WTC11 (cell line): ENCODE data around the gene CCSER1. TPM values are rescaled to one million over a fixed set of nuclear protein-coding genes. Genes with fewer than 3 reads are reported as not detected.
A peak's percentile ranks its signal among the peaks of the same experiment; 100 is the strongest.

Source experiments
- ATAC-seq: fragments of 200-7000 bp; cut with Tn5 transposase; 2 replicates; pipeline ENCODE4 v1.10.0; 2021; ENCODE audit warnings: mild to moderate bottlenecking, moderate library complexity
- CTCF ChIA-PET: fragments of 300-600 bp; sonication (Branson Sonifier 250); formaldehyde crosslinking; loops from one replicate; lab custom pipeline; 2021; ENCODE audit warnings: antibody characterized with exemption; lab: Charles Lee
- POLR2A ChIA-PET: fragments of 350-600 bp; sonication (Branson Sonifier 250); formaldehyde crosslinking; loops from one replicate; lab custom pipeline; 2021; ENCODE audit warnings: antibody characterized with exemption; lab: Charles Lee
- DNase-seq: peaks from one replicate; pipeline ENCODE4 v3.0.0; 2021; ENCODE audit warnings: low spot score
- H3K27ac Mint-ChIP-seq: 2 replicates; pipeline ENCODE4 v1.8.0; 2021; ENCODE audit warnings: mixed read lengths
- H3K27me3 Mint-ChIP-seq: 2 replicates; pipeline ENCODE4 v1.8.0; 2021; ENCODE audit warnings: low read depth, mild to moderate bottlenecking, moderate library complexity, mixed read lengths
- H3K36me3 Mint-ChIP-seq: 2 replicates; pipeline ENCODE4 v1.8.0; 2021; ENCODE audit warnings: mixed read lengths
- H3K4me1 Mint-ChIP-seq: 2 replicates; pipeline ENCODE4 v1.8.0; 2022; ENCODE audit warnings: mixed read lengths
- H3K4me3 Mint-ChIP-seq: 2 replicates; pipeline ENCODE4 v1.8.0; 2021; ENCODE audit warnings: mild to moderate bottlenecking, moderate library complexity, mixed read lengths
- H3K9me3 Mint-ChIP-seq: 2 replicates; pipeline ENCODE4 v1.8.0; 2021; ENCODE audit warnings: mixed read lengths
- ATF1 ChIP-seq: sonication (generic); formaldehyde crosslinking; IDR thresholded peaks from 2 replicates; pipeline ENCODE4 v1.8.1; 2023; ENCODE audit warnings: mild to moderate bottlenecking, moderate library complexity, missing genetic modification reagents
- ATF6 ChIP-seq: sonication (generic); formaldehyde crosslinking; IDR thresholded peaks from 2 replicates; pipeline ENCODE4 v1.8.1; 2023; ENCODE audit warnings: mild to moderate bottlenecking, missing genetic modification reagents
- E2F4 ChIP-seq: sonication (generic); formaldehyde crosslinking; IDR thresholded peaks from 2 replicates; pipeline ENCODE4 v1.8.1; 2022; ENCODE audit warnings: low read depth, mild to moderate bottlenecking, moderate library complexity, missing genetic modification reagents, borderline replicate concordance
- ELF4 ChIP-seq: sonication (generic); formaldehyde crosslinking; IDR thresholded peaks from 2 replicates; pipeline ENCODE4 v1.8.1; 2022; ENCODE audit warnings: low read depth, mild to moderate bottlenecking, moderate library complexity, missing genetic modification reagents
- FOXK1 ChIP-seq: sonication (generic); formaldehyde crosslinking; IDR thresholded peaks from 2 replicates; pipeline ENCODE4 v1.8.0; 2022; ENCODE audit warnings: mild to moderate bottlenecking, moderate library complexity, missing genetic modification reagents
- GRHL2 ChIP-seq: fragments of 250-450 bp; sonication (Bioruptor Pico); IDR thresholded peaks from 2 replicates; pipeline ENCODE4 v1.8.0; 2022; ENCODE audit warnings: mild to moderate bottlenecking, moderate library complexity; ENCODE audit not compliant: insufficient replicate concordance, severe bottlenecking
- GTF2I ChIP-seq: fragments of 250-450 bp; sonication (Bioruptor Pico); conservative IDR thresholded peaks from 2 replicates; pipeline ENCODE4 v1.4.0; 2021; ENCODE audit warnings: mild to moderate bottlenecking
- HMGXB4 ChIP-seq: sonication (generic); formaldehyde crosslinking; IDR thresholded peaks from 2 replicates; pipeline ENCODE4 v1.8.1; 2023; ENCODE audit warnings: mild to moderate bottlenecking, moderate library complexity, missing genetic modification reagents
- NFATC4 ChIP-seq: fragments of 250-450 bp; sonication (Bioruptor Pico); IDR thresholded peaks from 2 replicates; pipeline ENCODE4 v1.9.0; 2021; ENCODE audit warnings: mild to moderate bottlenecking
- NFE2L1 ChIP-seq: sonication (generic); formaldehyde crosslinking; IDR thresholded peaks from 2 replicates; pipeline ENCODE4 v1.8.1; 2023; ENCODE audit warnings: missing genetic modification reagents
- NFYB ChIP-seq: sonication (generic); formaldehyde crosslinking; conservative IDR thresholded peaks from 2 replicates; pipeline ENCODE4 v1.8.0; 2022; ENCODE audit warnings: low read depth, missing genetic modification reagents
- STAT6 ChIP-seq: sonication (generic); formaldehyde crosslinking; conservative IDR thresholded peaks from 2 replicates; pipeline ENCODE4 v1.8.1; 2023; ENCODE audit warnings: mild to moderate bottlenecking, low read depth, missing genetic modification reagents, moderate library complexity
- USF2 ChIP-seq: sonication (generic); formaldehyde crosslinking; IDR thresholded peaks from 2 replicates; pipeline ENCODE4 v1.8.1; 2023; ENCODE audit warnings: mild to moderate bottlenecking, missing genetic modification reagents, moderate library complexity
- ZBTB21 ChIP-seq: sonication (generic); formaldehyde crosslinking; IDR thresholded peaks from 2 replicates; pipeline ENCODE4 v1.8.1; 2023; ENCODE audit warnings: mild to moderate bottlenecking, missing genetic modification reagents, borderline replicate concordance
- total RNA-seq: library from RNA; stranded (reverse); gene quantifications from 3 replicates; pipeline ENCODE4 v1.2.3, GENCODE V29; 2021

Gene CCSER1
- total RNA-seq, 1 experiment from 2014 or later = 0.87 TPM

- TF ChIP-seq GTF2I (CRISPR knock-in tag) (no peak), ZBTB21 (CRISPR knock-in tag) (no peak), ATF1 (CRISPR knock-in tag) (no peak), E2F4 (no peak), STAT6 (CRISPR knock-in tag) (no peak), ELF4 (CRISPR knock-in tag) (no peak), FOXK1 (CRISPR knock-in tag) (no peak), NFE2L1 (CRISPR knock-in tag) (no peak), ATF6 (CRISPR knock-in tag) (no peak), NFATC4 (CRISPR knock-in tag) (no peak), USF2 (CRISPR knock-in tag) (no peak)
- Mint-ChIP-seq H3K4me3 (no peak overlapping the region), H3K4me1 (peaks cover 18% of the 10 kb centered on the region), H3K36me3 (no peaks in the 10 kb centered on the region), H3K27me3 (no peaks in the 10 kb centered on the region), H3K9me3 (no peaks in the 10 kb centered on the region), H3K27ac (no peak overlapping the region)
- no peak for DNase-seq
- CTCF ChIA-PET = no interaction called here
- no peak for ATAC-seq
- POLR2A ChIA-PET = no interaction called here
Measured at GRCh38 chr4:91285487-91285886, 1158.3 kb downstream of the CCSER1 start.

GRCh38 chr4:91288702-91289311 lies 1161.6 kb downstream of the CCSER1 start:
- POLR2A ChIA-PET = no interaction called here
- Mint-ChIP-seq H3K4me1 (peaks cover 11% of the 10 kb centered on the region), H3K27ac (peak overlapping the region; percentile 28; the same call in 1 of the 2 replicates), H3K9me3 (peaks cover 5% of the 10 kb centered on the region), H3K36me3 (peaks cover 6% of the 10 kb centered on the region; the same call in 1 of the 2 replicates), H3K4me3 (no peak overlapping the region), H3K27me3 (no peaks in the 10 kb centered on the region)
- DNase-seq = no peak
- CTCF ChIA-PET = no interaction called here
- no peak for ATAC-seq
- no peak for TF ChIP-seq HMGXB4
- no peak for TF ChIP-seq GRHL2
- no peak for TF ChIP-seq NFYB (CRISPR knock-in tag)
